Activated naive CD4-positive, alpha-beta T cell treated with anti-CD3 and anti-CD28 coated beads, Interleukin-2, amount 10 ng/mL, durations not matched to agents 7 days and 5 days (primary cell): ENCODE data around the gene KRT5.

Experiments
- CTCF ChIA-PET: fragments of 350-600 bp; sonication (Branson Sonifier 250); formaldehyde crosslinking; loops from one replicate; lab custom pipeline; 2021; ENCODE audit warnings: antibody characterized with exemption; lab: Charles Lee
- DNase-seq: peaks from one replicate; pipeline ENCODE4 v3.0.0-alpha.2; 2020
- H3K27ac Mint-ChIP-seq: one replicate; pipeline ENCODE4 v1.8.0; 2021; ENCODE audit warnings: mild to moderate bottlenecking, moderate library complexity, mixed read lengths
- H3K27me3 Mint-ChIP-seq: one replicate; pipeline ENCODE4 v1.8.0; 2021; ENCODE audit warnings: mild to moderate bottlenecking, mixed read lengths
- H3K36me3 Mint-ChIP-seq: one replicate; pipeline ENCODE4 v1.8.0; 2021; ENCODE audit warnings: mixed read lengths
- H3K4me1 Mint-ChIP-seq: one replicate; pipeline ENCODE4 v1.8.0; 2021; ENCODE audit warnings: mixed read lengths
- H3K4me3 Mint-ChIP-seq: one replicate; pipeline ENCODE4 v1.8.0; 2021; ENCODE audit warnings: mild to moderate bottlenecking, moderate library complexity, mixed read lengths
- H3K9me3 Mint-ChIP-seq: one replicate; pipeline ENCODE4 v1.8.0; 2021; ENCODE audit warnings: mixed read lengths

The KRT5 gene

DNA sequence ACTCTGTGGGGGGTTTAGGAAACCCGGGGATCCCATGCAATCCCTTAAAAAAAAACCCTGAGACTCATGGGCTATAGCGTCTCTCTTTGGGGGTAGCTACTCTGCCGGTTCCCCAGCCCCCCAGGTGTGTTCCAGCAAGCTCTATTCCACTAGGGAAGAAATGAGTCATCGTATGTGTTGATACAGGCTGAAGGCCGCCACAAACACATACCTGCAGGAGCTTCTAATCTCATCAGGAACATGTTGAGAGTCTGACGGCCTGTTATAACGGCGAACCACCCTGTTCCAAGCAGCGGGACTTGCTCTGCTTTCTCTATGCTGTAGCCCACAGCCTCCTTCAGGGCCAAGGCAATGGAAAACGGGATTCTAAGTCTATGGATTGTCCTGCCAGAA lies 977 bp upstream of the KRT5 start:
- no peak overlapping the region for H3K27ac Mint-ChIP-seq
- CTCF ChIA-PET, result no interaction called here

DNA sequence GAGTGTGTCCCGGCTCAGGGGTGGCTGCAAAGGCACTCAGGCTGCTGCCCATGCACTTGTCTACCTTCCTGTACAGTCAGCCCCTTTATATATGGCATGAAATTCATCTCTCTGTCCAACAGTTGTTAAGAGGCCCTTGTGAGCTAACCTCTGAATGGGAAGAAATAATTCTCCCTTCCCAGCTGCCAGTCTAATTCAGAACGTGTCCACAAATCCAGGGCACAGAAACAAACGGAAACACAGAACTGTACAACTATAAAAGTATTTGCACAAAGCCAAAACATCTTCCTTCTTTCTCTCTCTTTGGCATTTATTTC lies 849 bp downstream of the KRT5 start:
- Mint-ChIP-seq H3K27ac (no peak overlapping the region), H3K9me3 (no peaks in the 10 kb centered on the region), H3K36me3 (no peaks in the 10 kb centered on the region), H3K27me3 (peaks cover 45% of the 10 kb centered on the region), H3K4me1 (no peaks in the 10 kb centered on the region), H3K4me3 (no peak overlapping the region)
- no peak for DNase-seq
- CTCF ChIA-PET, result no interaction called here

More for the DNA sequence above, 977 bp upstream of the KRT5 start:
- DNase-seq, result no peak
- Mint-ChIP-seq H3K36me3 (no peaks in the 10 kb centered on the region), H3K4me1 (no peaks in the 10 kb centered on the region), H3K27me3 (peaks cover 42% of the 10 kb centered on the region), H3K4me3 (no peak overlapping the region), H3K9me3 (no peaks in the 10 kb centered on the region)

DNA sequence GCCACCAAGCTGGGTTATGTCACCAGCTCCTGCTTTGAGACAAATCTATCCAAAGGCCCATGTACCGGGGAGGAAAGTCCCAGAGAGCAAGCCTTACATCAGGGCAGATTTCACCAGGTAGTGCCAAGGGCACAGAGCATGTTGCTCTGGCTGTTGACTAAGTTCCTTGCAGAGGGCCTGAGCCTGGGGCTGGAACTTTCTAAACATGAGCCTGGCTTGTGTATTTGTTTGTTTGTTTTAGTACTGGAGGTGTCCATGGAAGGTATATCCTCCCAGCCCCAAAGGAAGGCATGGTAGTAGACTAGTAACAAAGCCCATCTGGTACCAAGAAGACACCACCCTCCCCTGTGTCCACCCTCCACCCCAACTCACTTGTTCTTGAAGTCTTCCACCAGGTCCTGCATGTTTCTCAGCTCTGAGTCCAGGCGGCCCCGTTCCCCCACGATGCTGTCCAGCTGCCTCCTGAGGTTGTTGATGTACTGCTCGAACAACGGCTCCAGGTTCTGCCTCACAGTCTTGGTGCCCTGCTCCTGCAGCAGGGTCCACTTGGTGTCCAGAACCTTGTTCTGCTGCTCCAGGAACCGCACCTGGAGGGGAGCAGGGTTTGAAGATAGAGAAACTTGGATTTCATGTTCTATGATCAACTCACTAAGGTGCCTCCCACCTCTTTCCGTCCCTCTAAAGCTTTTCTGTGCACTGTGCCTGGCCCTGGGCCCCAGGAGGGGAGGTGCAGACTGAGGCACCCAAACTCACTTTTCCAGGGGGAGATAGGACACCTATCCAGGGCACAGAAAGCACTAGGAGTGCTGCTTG lies 1.4 kb downstream of the KRT5 start:
- Mint-ChIP-seq H3K27ac (no peak overlapping the region), H3K36me3 (no peaks in the 10 kb centered on the region), H3K4me1 (no peaks in the 10 kb centered on the region), H3K4me3 (no peak overlapping the region), H3K27me3 (peaks cover 40% of the 10 kb centered on the region), H3K9me3 (no peaks in the 10 kb centered on the region)
- CTCF ChIA-PET, result interaction anchor here (0.7 kb wide), 1 partner anchor 269 kb away, joined by 3 read pairs; no protein-coding TSS in a partner anchor
- no peak for DNase-seq

DNA sequence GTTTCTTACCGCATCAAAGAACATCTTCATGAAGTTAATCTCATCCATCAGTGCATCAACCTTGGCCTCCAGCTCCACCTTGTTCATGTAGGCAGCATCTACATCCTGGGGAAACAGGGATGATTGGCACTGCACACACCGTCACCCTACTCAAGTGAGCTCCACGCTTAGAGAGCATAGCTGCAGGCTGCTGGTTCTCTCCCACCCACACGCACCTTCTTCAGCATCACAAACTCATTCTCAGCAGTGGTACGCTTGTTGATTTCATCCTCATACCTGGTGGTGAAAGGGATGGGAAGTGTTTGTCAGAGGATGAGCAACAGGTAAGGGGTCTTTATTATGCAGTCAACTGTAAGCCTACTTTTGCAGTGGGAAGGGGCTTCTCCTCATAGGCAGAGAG lies 2.3 kb downstream of the KRT5 start:
- DNase-seq, result no peak
- Mint-ChIP-seq H3K4me1 (no peaks in the 10 kb centered on the region), H3K36me3 (no peaks in the 10 kb centered on the region), H3K27me3 (peaks cover 36% of the 10 kb centered on the region), H3K27ac (no peak overlapping the region), H3K4me3 (no peak overlapping the region), H3K9me3 (no peaks in the 10 kb centered on the region)
- CTCF ChIA-PET, result no interaction called here

DNA sequence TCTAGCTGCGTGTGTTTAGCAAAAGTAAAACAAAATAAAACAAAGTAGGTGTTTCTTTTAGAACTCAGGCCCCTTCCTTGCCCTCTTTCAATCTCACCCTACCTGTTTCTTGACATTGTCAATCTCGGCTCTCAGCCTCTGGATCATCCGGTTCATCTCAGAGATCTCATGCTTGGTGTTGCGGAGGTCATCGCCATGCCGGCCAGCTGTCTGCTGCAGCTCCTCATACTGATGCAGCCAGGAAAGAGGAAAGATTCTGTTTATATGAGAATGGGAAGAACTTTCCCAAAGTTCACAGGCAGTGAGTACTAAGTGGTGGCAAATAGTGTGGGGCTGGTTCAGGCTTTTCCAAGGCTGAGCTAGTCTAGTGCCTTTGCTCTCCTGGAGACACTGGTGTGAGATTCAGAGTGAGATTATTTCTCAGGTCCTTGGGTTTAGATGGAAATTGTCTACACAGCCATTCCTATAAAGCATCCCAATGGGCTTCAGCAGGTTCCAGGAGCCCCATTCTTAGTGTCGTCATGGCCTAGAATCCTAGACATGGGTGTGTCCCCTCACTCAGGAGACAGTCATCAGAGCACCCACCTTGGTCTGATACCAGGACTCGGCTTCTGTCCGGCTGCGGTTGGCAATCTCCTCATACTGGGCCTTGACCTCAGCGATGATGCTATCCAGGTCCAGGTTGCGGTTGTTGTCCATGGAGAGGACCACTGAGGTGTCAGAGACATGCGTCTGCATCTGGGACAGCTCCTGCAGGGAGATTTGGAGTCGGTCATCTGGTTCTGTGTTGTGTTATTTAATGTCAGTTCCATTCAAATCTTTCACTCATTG lies 3.0 kb downstream of the KRT5 start:
- CTCF ChIA-PET, result no interaction called here
- Mint-ChIP-seq H3K36me3 (no peaks in the 10 kb centered on the region), H3K27ac (no peak overlapping the region), H3K27me3 (peaks cover 30% of the 10 kb centered on the region), H3K4me3 (no peak overlapping the region), H3K9me3 (no peaks in the 10 kb centered on the region), H3K4me1 (no peaks in the 10 kb centered on the region)
- DNase-seq, result no peak

DNA sequence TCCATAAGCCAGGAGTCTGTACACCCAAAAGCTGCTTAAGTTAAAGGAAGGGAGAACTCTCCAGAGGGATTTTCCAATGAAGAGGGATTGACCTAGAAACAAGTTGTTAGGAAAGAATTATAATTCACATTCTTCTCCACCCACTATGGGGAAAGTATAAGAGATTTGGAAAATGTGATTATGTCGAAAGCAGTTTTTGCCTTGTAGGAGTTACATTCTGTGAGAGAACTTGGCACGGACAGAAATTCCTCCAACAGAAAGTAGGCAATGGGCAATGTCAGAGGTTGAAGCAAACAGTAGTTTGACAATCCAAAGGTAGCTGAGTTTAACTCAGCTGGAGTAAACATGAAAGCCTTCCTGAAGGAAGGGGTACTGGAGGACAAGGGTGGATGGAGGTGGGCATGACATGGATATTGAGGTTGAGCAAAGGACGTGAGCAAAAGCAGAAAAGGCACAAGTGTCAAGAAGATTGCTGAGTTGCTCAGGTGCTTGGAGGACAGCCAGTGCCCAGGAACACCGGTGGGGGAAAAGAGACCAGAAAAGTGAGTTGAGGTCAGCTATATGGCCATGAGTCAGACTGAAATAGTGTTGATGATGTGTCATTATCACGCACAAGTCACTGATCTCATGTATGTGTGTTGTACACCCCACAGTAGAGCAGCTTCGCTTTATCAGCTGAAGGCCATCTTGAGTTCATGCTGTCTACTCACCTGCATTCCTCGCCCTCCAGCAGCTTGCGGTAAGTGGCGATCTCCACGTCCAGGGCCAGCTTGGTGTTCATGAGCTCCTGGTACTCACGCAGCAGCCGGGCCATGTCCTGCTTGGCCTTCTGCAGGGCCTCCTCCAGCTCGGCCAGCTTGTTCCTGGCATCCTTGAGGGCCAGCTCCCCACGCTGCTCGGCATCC lies 4.0 kb downstream of the KRT5 start:
- Mint-ChIP-seq H3K4me3 (no peak overlapping the region), H3K36me3 (no peaks in the 10 kb centered on the region), H3K9me3 (peaks cover 3% of the 10 kb centered on the region), H3K4me1 (no peaks in the 10 kb centered on the region), H3K27ac (no peak overlapping the region), H3K27me3 (peaks cover 35% of the 10 kb centered on the region)
- CTCF ChIA-PET, result no interaction called here
- no peak for DNase-seq

DNA sequence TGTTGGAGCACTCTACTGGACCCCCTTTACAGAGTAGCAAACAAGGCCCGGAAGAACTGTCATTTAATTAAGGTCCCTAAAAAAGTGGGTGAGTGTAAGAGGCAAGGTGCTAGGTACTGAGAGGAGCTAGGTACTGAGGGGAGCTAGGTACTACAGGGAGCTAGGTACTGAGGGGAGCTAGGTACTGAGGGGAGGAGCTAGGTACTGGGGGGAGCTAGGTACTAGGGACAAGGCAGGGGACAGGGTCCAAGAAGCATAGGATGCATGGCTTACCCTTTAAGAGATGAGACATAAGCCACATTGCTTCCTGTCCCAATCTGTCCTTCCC lies 4.9 kb downstream of the KRT5 start:
- no peaks in the 10 kb centered on the region for H3K4me1 Mint-ChIP-seq

DNA sequence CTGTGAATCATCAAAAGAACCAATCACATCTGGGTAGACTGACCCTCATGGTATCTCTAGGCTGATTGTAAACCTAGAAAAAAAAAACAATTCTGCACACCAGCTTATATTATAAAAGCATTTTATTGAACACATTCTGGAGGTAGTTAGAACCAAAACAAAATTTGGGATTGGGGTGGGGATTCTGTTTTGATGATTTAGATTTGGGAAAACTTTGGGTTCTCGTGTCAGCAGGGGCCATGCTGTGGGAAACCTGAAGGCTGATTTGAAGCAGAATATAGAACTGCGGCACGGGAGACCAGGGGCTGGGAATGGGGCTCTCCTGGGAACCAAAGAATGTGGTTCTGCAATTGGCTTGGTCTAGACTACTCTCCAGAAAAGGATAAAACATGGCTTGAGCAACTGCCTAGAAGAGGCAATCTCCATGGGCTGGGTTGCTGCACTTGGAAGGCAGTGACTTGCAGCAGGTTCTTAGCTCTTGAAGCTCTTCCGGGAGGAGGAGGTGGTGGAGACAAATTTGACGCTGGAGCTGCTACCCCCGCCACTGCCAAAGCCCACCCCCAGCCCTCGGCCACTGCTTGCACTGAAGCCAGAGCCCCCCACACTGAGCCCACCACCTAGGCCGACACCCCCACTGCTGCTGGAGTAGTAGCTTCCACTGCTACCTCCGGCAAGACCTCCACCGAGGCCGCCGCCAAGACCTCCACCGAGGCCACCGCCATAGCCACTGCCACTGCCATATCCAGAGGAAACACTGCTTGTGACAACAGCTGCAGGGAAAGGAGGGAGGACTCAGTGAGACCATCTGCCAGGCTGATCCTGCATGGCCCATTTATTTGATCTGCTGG lies 5.5 kb downstream of the KRT5 start:
- CTCF ChIA-PET, result no interaction called here
- peaks cover 4% of the 10 kb centered on the region for H3K9me3 Mint-ChIP-seq
- H3K4me1 Mint-ChIP-seq, result no peaks in the 10 kb centered on the region
- peaks cover 26% of the 10 kb centered on the region for H3K27me3 Mint-ChIP-seq
- no peak for DNase-seq
- H3K27ac Mint-ChIP-seq, result no peak overlapping the region
- no peak overlapping the region for H3K4me3 Mint-ChIP-seq
- no peaks in the 10 kb centered on the region for H3K36me3 Mint-ChIP-seq

More for the DNA sequence above, 4.9 kb downstream of the KRT5 start:
- Mint-ChIP-seq H3K36me3 (no peaks in the 10 kb centered on the region), H3K4me3 (no peak overlapping the region), H3K27ac (no peak overlapping the region), H3K27me3 (peaks cover 32% of the 10 kb centered on the region), H3K9me3 (peaks cover 4% of the 10 kb centered on the region)
- DNase-seq, result no peak
- CTCF ChIA-PET, result no interaction called here

DNA sequence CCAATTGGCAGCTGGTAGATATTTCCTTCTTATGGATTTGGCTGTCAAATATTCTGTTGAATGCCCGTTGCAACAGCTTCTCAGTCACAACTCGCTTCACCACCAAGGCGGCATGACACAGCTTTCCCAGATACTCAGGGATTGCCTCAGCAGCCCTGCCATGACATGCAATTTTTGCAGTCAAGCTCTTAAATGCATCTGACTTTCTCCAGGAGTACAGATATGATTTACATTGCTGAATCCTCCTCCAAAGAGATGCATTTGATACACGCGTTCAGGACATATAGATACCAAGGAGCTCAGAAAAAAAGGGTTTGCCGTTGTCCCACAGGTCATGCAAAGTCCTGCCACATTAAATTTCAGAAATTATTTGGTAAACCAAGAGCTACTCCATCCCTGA lies 6.5 kb downstream of the KRT5 start:
- peaks cover 4% of the 10 kb centered on the region for H3K9me3 Mint-ChIP-seq
- H3K36me3 Mint-ChIP-seq, result no peaks in the 10 kb centered on the region
- no peak for DNase-seq
- H3K4me3 Mint-ChIP-seq, result no peak overlapping the region
- CTCF ChIA-PET, result no interaction called here
- H3K4me1 Mint-ChIP-seq, result no peaks in the 10 kb centered on the region
- no peak overlapping the region for H3K27ac Mint-ChIP-seq
- peaks cover 20% of the 10 kb centered on the region for H3K27me3 Mint-ChIP-seq

DNA sequence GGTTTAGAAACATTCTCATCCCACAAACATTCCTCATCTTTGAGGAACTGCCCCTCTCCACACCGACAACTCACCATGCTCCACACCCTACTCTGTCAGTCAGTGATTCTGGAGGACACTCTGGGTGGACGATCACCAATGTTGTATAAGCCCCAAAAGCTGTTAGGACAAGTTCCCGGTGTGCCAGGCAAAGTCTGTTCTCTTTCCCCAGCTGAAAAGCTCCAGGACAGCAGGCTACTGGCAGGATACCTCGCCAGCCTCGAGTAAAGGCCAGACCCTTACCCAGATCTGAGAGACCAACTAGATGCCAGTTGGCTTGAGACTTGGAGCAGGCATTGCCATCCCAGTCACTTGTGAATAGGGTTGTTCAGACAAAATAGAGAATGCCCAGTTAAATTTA lies 12.0 kb downstream of the KRT5 start:
- Mint-ChIP-seq H3K36me3 (no peaks in the 10 kb centered on the region), H3K27me3 (peaks cover 28% of the 10 kb centered on the region), H3K9me3 (peaks cover 4% of the 10 kb centered on the region), H3K4me1 (no peaks in the 10 kb centered on the region), H3K27ac (no peak overlapping the region), H3K4me3 (no peak overlapping the region)
- no peak for DNase-seq
- CTCF ChIA-PET, result no interaction called here

DNA sequence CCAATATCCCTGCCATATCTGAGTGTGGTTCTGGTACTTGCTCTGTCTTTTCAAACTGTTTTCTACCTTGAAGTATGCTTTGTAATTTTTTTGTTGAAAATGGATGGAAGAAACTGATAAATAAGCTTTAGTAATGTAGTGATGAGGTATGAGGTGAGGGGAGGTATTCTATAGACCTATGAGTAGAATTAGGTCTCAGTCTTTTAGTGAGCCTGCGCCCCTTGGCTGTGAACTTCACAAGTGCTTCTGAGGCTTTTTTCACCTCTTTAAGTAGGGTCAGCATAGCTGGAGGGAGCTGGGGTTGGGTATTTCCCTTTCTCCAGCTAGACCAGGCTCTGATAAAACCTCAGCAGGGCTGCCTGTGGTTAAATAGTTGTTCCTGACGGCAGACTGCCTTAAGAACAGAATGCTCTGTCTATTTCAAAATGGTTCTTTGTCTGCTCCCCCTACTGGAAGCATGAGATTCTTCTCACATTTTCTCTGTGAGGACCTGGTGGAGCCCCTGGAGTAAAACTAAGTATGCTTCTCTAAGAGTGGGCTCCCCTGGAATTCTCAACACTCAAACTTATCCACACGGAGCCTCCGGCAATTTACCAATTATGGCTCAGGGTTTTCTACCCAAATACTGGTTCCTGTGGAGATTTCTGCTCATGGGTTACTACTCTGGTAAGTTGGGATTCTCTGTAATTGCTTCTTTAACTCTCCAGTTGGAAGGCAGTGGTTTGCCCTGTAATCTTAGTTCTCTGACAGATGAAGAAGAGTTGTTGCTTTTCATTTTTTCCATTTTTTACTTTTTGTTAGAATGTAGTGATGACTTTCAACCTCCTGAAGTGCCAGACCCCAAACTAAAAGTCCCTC lies 13.1 kb downstream of the KRT5 start:
- no peak overlapping the region for H3K27ac Mint-ChIP-seq
- H3K9me3 Mint-ChIP-seq, result peaks cover 4% of the 10 kb centered on the region
- CTCF ChIA-PET, result no interaction called here
- DNase-seq, result no peak
- peaks cover 27% of the 10 kb centered on the region for H3K27me3 Mint-ChIP-seq
- no peak overlapping the region for H3K4me3 Mint-ChIP-seq
- H3K4me1 Mint-ChIP-seq, result no peaks in the 10 kb centered on the region
- H3K36me3 Mint-ChIP-seq, result no peaks in the 10 kb centered on the region

DNA sequence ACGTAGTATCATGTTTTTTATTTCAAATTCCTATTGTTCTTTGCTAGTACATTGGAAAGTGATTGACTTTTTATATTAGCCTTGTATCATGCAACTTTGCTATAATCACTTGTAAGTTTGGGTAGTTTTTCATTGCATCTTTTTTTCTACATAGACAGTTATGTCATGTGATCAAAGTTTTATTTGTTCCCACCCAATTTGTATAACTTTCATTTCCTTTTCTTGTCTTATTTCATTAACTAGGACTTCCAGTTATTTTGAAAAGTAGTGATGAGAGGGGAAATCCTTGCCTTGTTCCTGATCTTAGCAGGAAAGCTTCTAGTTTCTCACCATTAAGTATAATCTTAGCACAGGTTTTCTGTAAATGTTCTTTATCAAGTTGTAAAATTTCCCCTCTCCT lies 17.3 kb downstream of the KRT5 start:
- Mint-ChIP-seq H3K27me3 (peaks cover 32% of the 10 kb centered on the region), H3K4me3 (no peak overlapping the region), H3K9me3 (no peaks in the 10 kb centered on the region), H3K27ac (no peak overlapping the region), H3K4me1 (no peaks in the 10 kb centered on the region), H3K36me3 (no peaks in the 10 kb centered on the region)
- no peak for DNase-seq
- CTCF ChIA-PET, result no interaction called here

DNA sequence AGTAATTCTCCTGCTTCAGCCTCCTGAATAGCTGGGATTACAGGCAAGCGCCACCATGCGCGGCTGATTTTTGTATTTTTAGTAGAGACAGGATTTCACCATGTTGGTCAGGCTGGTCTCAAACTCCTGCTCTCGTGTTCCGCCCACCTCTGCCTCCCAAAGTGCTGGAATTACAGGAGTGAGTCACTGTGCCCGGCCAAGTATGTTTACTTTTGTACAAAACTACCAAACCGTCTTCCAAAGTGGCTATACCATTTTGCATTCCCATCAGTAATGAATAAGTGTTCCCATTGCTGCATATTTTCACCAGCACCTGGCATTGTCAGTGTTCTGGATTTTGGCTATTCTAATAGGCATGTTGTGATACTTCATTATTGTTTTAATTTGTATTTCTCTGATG lies 18.7 kb downstream of the KRT5 start:
- CTCF ChIA-PET, result no interaction called here
- Mint-ChIP-seq H3K27ac (no peak overlapping the region), H3K4me3 (no peak overlapping the region), H3K36me3 (no peaks in the 10 kb centered on the region), H3K27me3 (peaks cover 31% of the 10 kb centered on the region), H3K9me3 (no peaks in the 10 kb centered on the region), H3K4me1 (no peaks in the 10 kb centered on the region)
- DNase-seq, result no peak
